GM20431 (cell line): ENCODE data around the gene FFAR2.

Experiments used
- in situ Hi-C: fragments of 300-500 bp; cut with MseI, MboI; formaldehyde crosslinking; loops from one replicate; pipeline ENCODE4 v1.15.0; 2020; ENCODE audit warnings: low sequenced_read_pairs; ENCODE audit not compliant: unreplicated experiment

FFAR2 gene

GRCh38 chr19:35478794-35479677 is 31.0 kb downstream of the FFAR2 start:
- in situ Hi-C loops, result no loop called here

- in situ Hi-C loops, result no loop called here
These were observed 35.0 kb downstream of the FFAR2 start for GRCh38 chr19:35483089-35483488.

- in situ Hi-C loops, result no loop called here
These were observed 36.4 kb downstream of the FFAR2 start for GRCh38 chr19:35484252-35485036.

GRCh38 chr19:35486268-35486708 is 38.2 kb downstream of the FFAR2 start:
- in situ Hi-C loops, result no loop called here

GRCh38 chr19:35487656-35488182 is 39.7 kb downstream of the FFAR2 start:
- in situ Hi-C loops, result no loop called here

GRCh38 chr19:35488677-35489076 is 40.6 kb downstream of the FFAR2 start:
- in situ Hi-C loops, result no loop called here

GRCh38 chr19:35490364-35490763 is 42.3 kb downstream of the FFAR2 start, which contains the start of gene KRTDAP:
Gene KRTDAP (minus strand): TSS chr19:35490464. CDS start chr19:35490442, 22 bp downstream.
- in situ Hi-C loops, result no loop called here

- in situ Hi-C loops, result no loop called here
These were observed 43.8 kb downstream of the FFAR2 start for GRCh38 chr19:35491836-35492360.

- in situ Hi-C loops, result no loop called here
These were observed 45.9 kb downstream of the FFAR2 start for GRCh38 chr19:35493971-35494370.

GRCh38 chr19:35495107-35496064 is 47.3 kb downstream of the FFAR2 start:
- in situ Hi-C loops, result no loop called here

GRCh38 chr19:35497406-35497805 is 49.3 kb downstream of the FFAR2 start:
- in situ Hi-C loops, result no loop called here

- in situ Hi-C loops, result no loop called here
These were observed 50.2 kb downstream of the FFAR2 start for GRCh38 chr19:35498220-35498619.

- in situ Hi-C loops, result no loop called here
These were observed 51.0 kb downstream of the FFAR2 start for GRCh38 chr19:35498984-35499527.

- in situ Hi-C loops, result no loop called here
These were observed 52.6 kb downstream of the FFAR2 start for GRCh38 chr19:35500611-35501010.
